Heart left ventricle (tissue), 16 donors: ENCODE data around the gene CNTF. TPM values are rescaled to one million over a fixed set of nuclear protein-coding genes. Genes with fewer than 3 reads are reported as not detected.

Experiments
- ATAC-seq, 4 donors: fragments of 200-7000 bp; cut with Tn5 transposase; one replicate each; pipeline ENCODE4 v1.9.1; 2020 to 2022; ENCODE audit warnings: moderate library complexity in 4 of 4, mild to moderate bottlenecking in 3 of 4, moderate number of reproducible peaks in 1 of 4
- DNase-seq, 5 donors: peaks; one replicate each; pipeline ENCODE4 v3.0.0-alpha.2; 2020
- H3K27ac ChIP-seq, 12 donors: fragments of 200-600 bp; sonication (generic) in 4 of 12; one replicate each; pipeline versions ENCODE4 v1.5.0 to v1.8.0; 2016 to 2022; ENCODE audit warnings: mild to moderate bottlenecking in 2 of 12
- H3K27me3 ChIP-seq, 9 donors: fragments of 200-600 bp; sonication (generic) in 2 of 9; one replicate each; pipeline versions ENCODE4 v1.5.1 to v1.8.0; 2016 to 2022; ENCODE audit warnings: mild to moderate bottlenecking in 3 of 9
- H3K36me3 ChIP-seq, 9 donors: fragments of 200-600 bp; sonication (generic) in 2 of 9; one replicate each; pipeline versions ENCODE4 v1.5.0 to v1.8.0; 2018 to 2022; ENCODE audit warnings: mild to moderate bottlenecking in 2 of 9
- H3K4me1 ChIP-seq, 12 donors: fragments of 200-600 bp; sonication (generic) in 4 of 12; one replicate each; pipeline versions ENCODE4 v1.5.0 to v1.8.0; 2016 to 2022; ENCODE audit warnings: mild to moderate bottlenecking in 3 of 12
- H3K4me3 ChIP-seq, 12 donors: fragments of 200-600 bp; sonication (generic) in 4 of 12; one replicate each; pipeline versions ENCODE4 v1.5.0 to v1.8.0; 2017 to 2022; ENCODE audit warnings: mild to moderate bottlenecking in 9 of 12, moderate library complexity in 4 of 12
- H3K9me3 ChIP-seq, 12 donors: fragments of 200-600 bp; sonication (generic) in 4 of 12; one replicate each; pipeline versions ENCODE4 v1.5.0 to v1.8.0; 2016 to 2022; ENCODE audit warnings: mild to moderate bottlenecking in 1 of 12
- POLR2A ChIP-seq, 2 donors: fragments of 450-650 bp; IDR thresholded peaks; one replicate each; pipeline ENCODE4 v1.6.1; 2017; ENCODE audit warnings: antibody characterized with exemption in 2 of 2, mild to moderate bottlenecking in 2 of 2, moderate library complexity in 2 of 2
- WGBS, 4 donors: extraction: QIAGEN DNeasy Blood & Tissue Kit in 2 of 4; methylation state at CpG; one replicate each; pipeline versions ENCODE4 v1.1.5 to v1.1.7; 2013 to 2018; 5-methylcytosine and 5-hydroxymethylcytosine counted together
- intact Hi-C, 10 donors: fragments of 100-400 bp; cut with DNase I; formaldehyde crosslinking; loops; one replicate each; pipeline versions ENCODE4 v1.11.1 to v1.14.2; 2022
- polyA plus RNA-seq, 2 donors: library from polyadenylated mRNA; stranded (reverse); fragments of 200-250 nt; gene quantifications; one replicate each; pipeline ENCODE4 v1.2.3, GENCODE V29; 2013
- total RNA-seq, 9 donors: library from RNA; depleted of rRNA in 2 of 9; stranded (reverse); fragments of >200 nt in 2 of 9; fragmentation: NEBNext Ultra II Directional in 3 of 9; extraction: Animal tissue kit (Norgen Biotek cat#: 25700) in 3 of 9; gene quantifications; one replicate each; pipeline versions ENCODE4 v1.1.0 to v1.2.4, GENCODE V29; 2016 to 2023
- TF ChIP-seq, protein P1 (sequence below), 12 donors: fragments of 200-600 bp; sonication (generic) in 4 of 12; IDR thresholded peaks; one replicate each; pipeline versions ENCODE4 v1.5.0 to v1.8.0; 2018 to 2022; ENCODE audit warnings: antibody characterized with exemption in 12 of 12, mild to moderate bottlenecking in 5 of 12
- donor health status: ischemic (EF 13 %, LVEDD 7.1; RV severe dilation, severe dysfunction).
- donor health status: healthy with polysubstance abuse.
- donor health status: DM: no; HTN: yes; CAD: no.
- donor health status: DM: no; HTN: no; CAD: no.
- donor health status: ischemic (EF 25% LVEDD 6.9; RV normal size, moderate dysfunction).
- donor health status: ischemic (EF 25% LVEDD 5.7; RV mildly dilated, moderate dysfunction).
- donor health status: healthy.
- donor health status: DM: yes; HTN: yes; CAD: no.
- donor health status: ischemic (EF 35%, LVEDD 5.7; RV mildly dilated, moderate dysfunction).
- donor health status: nonischemic (EF 11% LVEDD 7.7; RV severe dilation, severe dysfunction).
- donor health status: DM: yes; HTN: yes; CAD: no.
- donor health status: PGD.
- donor health status: ischemic (EF 29% LVEDD 5.4; RV normal size, mild dysfunction).
- donor health status: nonischemic (EF 23%, LVEDD 6.1; RV moderate dilation, normal function).

The CNTF gene
- total and polyA plus RNA-seq, 11 donors: 0.19 to 1.5 (median 0.96) TPM

- intact Hi-C loops: loop anchor here in 6 of 10 donors (10.0 kb wide), 4 partner anchors 126 to 496 kb away; no protein-coding TSS in a partner anchor
- ATAC-seq: no peak
Observed at GRCh38 chr11:58658623-58659022, 36.2 kb downstream of the CNTF start.

GRCh38 chr11:58659404-58659803 is 36.9 kb downstream of the CNTF start:
- Histone ChIP-seq H3K27me3 (peaks cover 0 to 18% (median 2%) of the 10 kb centered on the region in 9 donors), H3K36me3 (no peaks in the 10 kb centered on the region), H3K9me3 (no peaks in the 10 kb centered on the region), H3K4me1 (no peaks in the 10 kb centered on the region), H3K4me3 (no peak overlapping the region), H3K27ac (no peak overlapping the region)
- TF ChIP-seq POLR2A (IDR thresholded peaks at IDR 0.05): no peak
- TF ChIP-seq, protein P1, sequence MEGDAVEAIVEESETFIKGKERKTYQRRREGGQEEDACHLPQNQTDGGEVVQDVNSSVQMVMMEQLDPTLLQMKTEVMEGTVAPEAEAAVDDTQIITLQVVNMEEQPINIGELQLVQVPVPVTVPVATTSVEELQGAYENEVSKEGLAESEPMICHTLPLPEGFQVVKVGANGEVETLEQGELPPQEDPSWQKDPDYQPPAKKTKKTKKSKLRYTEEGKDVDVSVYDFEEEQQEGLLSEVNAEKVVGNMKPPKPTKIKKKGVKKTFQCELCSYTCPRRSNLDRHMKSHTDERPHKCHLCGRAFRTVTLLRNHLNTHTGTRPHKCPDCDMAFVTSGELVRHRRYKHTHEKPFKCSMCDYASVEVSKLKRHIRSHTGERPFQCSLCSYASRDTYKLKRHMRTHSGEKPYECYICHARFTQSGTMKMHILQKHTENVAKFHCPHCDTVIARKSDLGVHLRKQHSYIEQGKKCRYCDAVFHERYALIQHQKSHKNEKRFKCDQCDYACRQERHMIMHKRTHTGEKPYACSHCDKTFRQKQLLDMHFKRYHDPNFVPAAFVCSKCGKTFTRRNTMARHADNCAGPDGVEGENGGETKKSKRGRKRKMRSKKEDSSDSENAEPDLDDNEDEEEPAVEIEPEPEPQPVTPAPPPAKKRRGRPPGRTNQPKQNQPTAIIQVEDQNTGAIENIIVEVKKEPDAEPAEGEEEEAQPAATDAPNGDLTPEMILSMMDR (IDR thresholded peaks at IDR 0.05): no peak
- ATAC-seq (no peak), DNase-seq (no peak)
- WGBS, 4 donors: 28 to 72% (median 42%) methylated on average over 2 of the region's 2 CpGs
- intact Hi-C loops: loop anchor here in 6 of 10 donors (10.0 kb wide), 4 partner anchors 125 to 495 kb away; no protein-coding TSS in a partner anchor

More at GRCh38 chr11:58658623-58659022, 36.2 kb downstream of the CNTF start:
- 62 to 69% (median 67%) methylated on average over 3 of the region's 3 CpGs for WGBS, 4 donors
- Histone ChIP-seq H3K36me3 (no peaks in the 10 kb centered on the region), H3K9me3 (no peaks in the 10 kb centered on the region), H3K27me3 (peaks cover 0 to 11% (median 0%) of the 10 kb centered on the region in 9 donors), H3K4me1 (peaks cover 0 to 5% (median 0%) of the 10 kb centered on the region in 12 donors), H3K27ac (no peak overlapping the region), H3K4me3 (no peak overlapping the region)
- no peak for DNase-seq
- TF ChIP-seq, protein P1 (IDR thresholded peaks at IDR 0.05): no peak
- TF ChIP-seq POLR2A (IDR thresholded peaks at IDR 0.05): no peak

GRCh38 chr11:58659910-58660570 is 37.6 kb downstream of the CNTF start:
- intact Hi-C loops: loop anchor here in 6 of 10 donors (10.0 kb wide), 4 partner anchors 125 to 495 kb away; no protein-coding TSS in a partner anchor
- no peaks in the 10 kb centered on the region for H3K9me3 ChIP-seq
- ATAC-seq: no peak
- DNase-seq: no peak
- no peak overlapping the region for H3K27ac ChIP-seq
- H3K4me1 ChIP-seq: no peaks in the 10 kb centered on the region
- 65 to 76% (median 67%) methylated on average over 5 of the region's 5 CpGs for WGBS, 4 donors
- H3K27me3 ChIP-seq: peaks cover 0 to 23% (median 2%) of the 10 kb centered on the region in 9 donors
- TF ChIP-seq, protein P1 (IDR thresholded peaks at IDR 0.05): no peak
- H3K4me3 ChIP-seq: no peak overlapping the region
- no peaks in the 10 kb centered on the region for H3K36me3 ChIP-seq

- Histone ChIP-seq H3K4me3 (no peak overlapping the region), H3K27ac (no peak overlapping the region), H3K36me3 (no peaks in the 10 kb centered on the region), H3K27me3 (peaks cover 0 to 7% (median 0%) of the 10 kb centered on the region in 9 donors), H3K9me3 (no peaks in the 10 kb centered on the region), H3K4me1 (no peaks in the 10 kb centered on the region)
- TF ChIP-seq POLR2A (IDR thresholded peaks at IDR 0.05): no peak
- TF ChIP-seq, protein P1 (IDR thresholded peaks at IDR 0.05): no peak
- ATAC-seq: no peak
- 60 to 69% (median 64%) methylated on average over 6 of the region's 6 CpGs for WGBS, 4 donors
- DNase-seq: no peak
- intact Hi-C loops: loop anchor here in 2 of 10 donors (5.0 to 10.0 kb wide), 2 partner anchors 105 to 113 kb away; no protein-coding TSS in a partner anchor
Observed at GRCh38 chr11:58671983-58672633, 49.6 kb downstream of the CNTF start.
